NCI-H446 (cell line): Measurements from ENCODE around the gene LTBR.
"Not testable (repeated sequence)": the region's sequence is repeated elsewhere in the genome, so short reads cannot be mapped to it uniquely, and the experiment has no call there.

Source experiments
- DNase-seq, 2 experiments: peaks; one replicate each; lab custom pipeline; 2025; lab: John Stamatoyannopoulos, UW

The LTBR gene

DNA sequence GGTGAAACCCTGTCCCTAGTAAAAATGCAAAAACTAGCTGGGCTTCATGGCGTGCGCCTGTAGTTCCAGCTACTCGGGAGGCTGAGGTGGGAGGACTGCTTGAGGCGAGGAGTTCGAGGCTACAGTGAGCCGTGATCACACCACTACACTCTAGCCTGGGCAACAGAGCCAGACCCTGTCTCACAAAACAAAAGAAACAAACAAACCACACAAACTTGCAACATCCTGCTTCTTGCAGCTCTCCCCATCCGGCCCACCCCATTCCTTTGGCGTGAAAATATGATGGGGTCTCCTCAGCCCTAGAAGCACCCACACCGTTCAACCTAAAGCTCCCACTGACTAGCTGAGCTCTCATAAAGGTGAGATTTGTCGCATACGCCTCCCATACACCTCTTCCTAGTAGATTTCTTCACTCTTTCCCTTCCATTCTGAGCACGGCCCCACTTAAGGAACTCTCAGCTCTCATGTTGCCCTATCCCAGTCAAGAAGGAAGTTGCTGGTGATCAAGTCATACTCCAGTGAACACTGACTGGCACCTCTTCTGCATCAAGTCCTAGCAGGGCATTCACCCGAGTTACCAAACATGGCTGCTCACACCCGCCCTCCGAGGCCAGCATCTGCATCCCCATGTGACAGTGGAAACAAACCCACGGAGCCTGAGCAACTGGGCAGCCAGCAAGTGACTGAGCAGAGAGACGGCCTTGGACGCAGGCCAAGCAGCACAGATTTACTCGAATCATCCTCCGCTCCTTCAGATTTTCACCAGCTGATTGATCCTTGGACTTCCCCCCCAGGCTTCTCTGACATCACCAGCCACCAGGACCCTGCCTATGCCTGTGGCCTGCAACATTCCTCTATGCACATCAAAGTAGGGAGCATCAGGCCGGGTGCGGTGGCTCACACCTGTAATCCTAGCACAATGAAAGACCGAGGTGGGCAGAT is 41.9 kb downstream of the LTBR start:
- DNase-seq, result peak in 1 of 2 experiments; percentile 35

GRCh38 chr12:6426882-6427671 is 43.1 kb downstream of the LTBR start:
- DNase-seq, result no peak

GRCh38 chr12:6427796-6428195 is 43.8 kb downstream of the LTBR start:
- DNase-seq, result not testable (repeated sequence)

DNA sequence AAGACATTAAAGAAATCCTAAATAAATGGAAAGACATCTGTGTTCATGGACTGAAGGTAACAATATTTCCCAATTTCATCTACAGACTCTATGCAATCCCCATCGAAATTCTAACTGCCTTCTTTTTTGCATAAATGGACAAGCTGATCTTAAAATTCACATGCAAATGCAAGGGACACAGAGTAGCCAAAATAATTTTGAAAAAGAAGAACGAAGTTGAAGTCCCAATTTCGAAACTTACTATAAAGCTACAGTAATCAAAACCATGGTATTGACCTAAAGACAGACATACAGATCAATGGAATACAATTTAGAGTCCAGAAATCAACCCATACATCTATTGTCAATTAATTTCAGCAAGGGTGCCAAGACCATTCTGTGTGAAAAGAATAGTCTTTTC is 44.4 kb downstream of the LTBR start:
- no peak for DNase-seq

- peak in 1 of 2 experiments; percentile 35 for DNase-seq
These were observed 46.4 kb downstream of the LTBR start for GRCh38 chr12:6430124-6430989.

- DNase-seq, result no peak
These were observed 49.0 kb downstream of the LTBR start for GRCh38 chr12:6432991-6433390.

GRCh38 chr12:6434205-6435140 is 50.5 kb downstream of the LTBR start:
- DNase-seq, result no peak

GRCh38 chr12:6435961-6436715 is 52.2 kb downstream of the LTBR start:
- DNase-seq, result no peak

- no peak for DNase-seq
These were observed 53.6 kb downstream of the LTBR start for GRCh38 chr12:6437586-6437985.

DNA sequence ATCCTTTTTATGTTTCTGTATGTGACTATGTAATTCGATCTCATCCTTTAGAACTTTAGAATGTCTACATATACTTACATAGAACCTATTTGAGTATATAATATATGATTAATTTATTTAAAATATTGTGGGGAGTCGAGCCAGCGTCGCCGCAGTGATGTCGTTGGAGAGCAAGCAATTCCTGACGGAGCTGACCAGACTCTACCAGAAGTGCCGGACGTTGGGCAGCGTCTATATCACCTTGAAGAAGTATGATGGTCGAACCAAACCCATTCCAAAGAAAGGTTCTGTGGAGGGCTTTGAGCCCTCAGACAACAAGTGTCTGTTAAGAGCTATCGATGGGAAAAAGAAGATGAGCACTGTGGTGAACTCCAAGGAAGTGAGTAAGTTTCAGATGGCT is 54.4 kb downstream of the LTBR start:
- DNase-seq, result no peak

GRCh38 chr12:6440391-6440790 is 56.4 kb downstream of the LTBR start:
- DNase-seq, result no peak
